Endothelial cell of umbilical vein (primary cell): Measurements from ENCODE around the gene HK3. TPM values are rescaled to one million over a fixed set of nuclear protein-coding genes. Genes with fewer than 3 reads are reported as not detected.

Experiments used
- BruUV-seq: library from RNA; stranded (reverse); fragments of 400-500 nt; replicated peaks from 2 replicates; lab custom pipeline; 2021; lab: Mats Ljungman, UMichigan
- CTCF ChIA-PET: fragments of 300-600, 350-600 bp; sonication (Branson Sonifier 250); formaldehyde crosslinking; loops from one replicate; lab custom pipeline; 2021; ENCODE audit warnings: antibody characterized with exemption, inconsistent platforms; lab: Charles Lee
- POLR2A ChIA-PET: fragments of 300-600, 350-600 bp; sonication (Branson Sonifier 250); formaldehyde crosslinking; loops from one replicate; lab custom pipeline; 2021; ENCODE audit warnings: antibody characterized with exemption, inconsistent platforms; lab: Charles Lee
- DNase-seq: peaks from one replicate; pipeline ENCODE4 v3.0.0-alpha.2; 2011; ENCODE audit warnings: low read depth, low spot score
- FAIRE-seq: peaks from 2 replicates; lab custom pipeline; 2011; peaks lifted over from hg19 to GRCh38; lab: Jason Lieb, UNC
- H2AFZ ChIP-seq: 2 replicates; pipeline ENCODE4 v1.6.0; 2012; ENCODE audit warnings: low read depth, low read length, control low read depth, inconsistent platforms
- H3K27ac ChIP-seq: 2 replicates; pipeline ENCODE4 v1.5.1; 2011; ENCODE audit warnings: low read depth, mild to moderate bottlenecking, control low read depth, low read length, moderate library complexity; ENCODE audit not compliant: insufficient read depth
- H3K27me3 ChIP-seq, 2 experiments: 2 replicates each; pipeline versions ENCODE4 v1.6.0 to v1.6.1; 2011; ENCODE audit warnings: low read length in 2 of 2, mixed read lengths in 1 of 2; ENCODE audit not compliant: control insufficient read depth in 2 of 2, insufficient read depth in 2 of 2
- H3K36me3 ChIP-seq, 2 experiments: 2 replicates in 1 of 2; 3 replicates in 1 of 2; pipeline ENCODE4 v1.5.1; 2011; ENCODE audit warnings: low read length in 2 of 2, mild to moderate bottlenecking in 1 of 2, moderate library complexity in 1 of 2; ENCODE audit not compliant: control insufficient read depth in 2 of 2, insufficient read depth in 2 of 2; ENCODE audit errors: extremely low read depth in 1 of 2
- H3K4me1 ChIP-seq: 3 replicates; pipeline ENCODE4 v1.5.1; 2011; ENCODE audit warnings: mild to moderate bottlenecking, low read length; ENCODE audit not compliant: control insufficient read depth, insufficient read depth; ENCODE audit errors: extremely low read depth
- H3K4me2 ChIP-seq: 2 replicates; pipeline ENCODE4 v1.6.1; 2011; ENCODE audit warnings: low read length, control low read depth, mixed read lengths; ENCODE audit not compliant: insufficient read depth
- H3K4me3 ChIP-seq, 3 experiments: fragments of 200-600 bp in 1 of 3; sonication (generic), shearing (Covaris generic) in 1 of 3; replicated peaks in 1 of 3; 2 replicates each; pipeline ENCODE4 v1.5.1; 2011 to 2016; ENCODE audit warnings: control low read depth in 3 of 3, low read length in 3 of 3, mild to moderate bottlenecking in 2 of 3, inconsistent platforms in 1 of 3, low read depth in 1 of 3, moderate library complexity in 1 of 3; ENCODE audit not compliant: insufficient read depth in 1 of 3
- H3K79me2 ChIP-seq: 2 replicates; pipeline ENCODE4 v1.6.0; 2012; ENCODE audit warnings: low read length, inconsistent platforms; ENCODE audit not compliant: control insufficient read depth, insufficient read depth
- H3K9ac ChIP-seq: replicated peaks from 2 replicates; pipeline ENCODE3; 2011; ENCODE audit warnings: low read length, control low read depth; ENCODE audit not compliant: insufficient read depth; ENCODE audit errors: extremely low read depth
- H3K9me1 ChIP-seq: replicated peaks from 3 replicates; pipeline ENCODE4 v1.6.0; 2011; ENCODE audit warnings: mild to moderate bottlenecking, low read length; ENCODE audit not compliant: control insufficient read depth, insufficient read depth; ENCODE audit errors: extremely low read depth
- H3K9me3 ChIP-seq: replicated peaks from 2 replicates; pipeline ENCODE4 v1.5.1; 2012; ENCODE audit warnings: low read length, inconsistent platforms; ENCODE audit not compliant: control insufficient read depth, insufficient read depth
- H4K20me1 ChIP-seq: replicated peaks from 2 replicates; pipeline ENCODE3; 2011; ENCODE audit warnings: mild to moderate bottlenecking, low read length; ENCODE audit not compliant: control insufficient read depth, insufficient read depth; ENCODE audit errors: extremely low read depth
- EZH2 ChIP-seq: IDR thresholded peaks from 2 replicates; pipeline ENCODE4 v1.6.1; 2012; ENCODE audit warnings: borderline replicate concordance, low read depth, mild to moderate bottlenecking, moderate library complexity, low read length, inconsistent platforms; ENCODE audit not compliant: severe bottlenecking
- FOS ChIP-seq: IDR thresholded peaks from 2 replicates; pipeline ENCODE4 v1.6.1; 2011; ENCODE audit warnings: mild to moderate bottlenecking, low read length, moderate library complexity, borderline replicate concordance; ENCODE audit not compliant: insufficient read depth
- GATA2 ChIP-seq: IDR thresholded peaks from 2 replicates; pipeline ENCODE4 v1.7.0; 2011; ENCODE audit warnings: low read depth, mild to moderate bottlenecking, moderate library complexity, mixed read lengths, low read length; ENCODE audit not compliant: insufficient read length, insufficient read depth
- JUN ChIP-seq: IDR thresholded peaks from 2 replicates; pipeline ENCODE4 v1.6.1; 2011; ENCODE audit warnings: borderline replicate concordance, low read depth; ENCODE audit not compliant: insufficient read length, insufficient read depth
- MAX ChIP-seq: IDR thresholded peaks from 2 replicates; pipeline ENCODE4 v1.6.1; 2011; ENCODE audit not compliant: insufficient read depth, insufficient read length
- MYC ChIP-seq: IDR thresholded peaks from one replicate; pipeline ENCODE4 v1.6.1; 2011; ENCODE audit warnings: mild to moderate bottlenecking, low read depth, low read length
- POLR2A ChIP-seq: IDR thresholded peaks from 2 replicates; pipeline ENCODE4 v1.6.1; 2012; ENCODE audit warnings: low read depth, mild to moderate bottlenecking, control low read depth, low read length
- POLR2AphosphoS5 ChIP-seq: IDR thresholded peaks from 2 replicates; pipeline ENCODE4 v1.6.1; 2012; ENCODE audit warnings: low read depth, mild to moderate bottlenecking, control low read depth, low read length, moderate library complexity; ENCODE audit not compliant: insufficient read depth
- dilution Hi-C: fragments of 300-500 bp; cut with MboI; formaldehyde crosslinking; loops from one replicate; pipeline ENCODE4 v1.15.0; 2019; ENCODE audit warnings: low sequenced_read_pairs; ENCODE audit not compliant: extremely low pct_ligation_motif_present
- intact Hi-C: fragments of 100-400 bp; cut with micrococcal nuclease; formaldehyde crosslinking; loops from one replicate; pipeline ENCODE4 v1.10.0; 2022
- polyA plus RNA-seq, 4 experiments: library from polyadenylated mRNA; depleted of rRNA in 3 of 4; stranded (reverse) in 3 of 4; unstranded in 1 of 4; fragments of >200 nt; gene quantifications; 2 replicates each; pipeline versions ENCODE4 v1.2.1 to v1.2.3, GENCODE V29; 2011 to 2012; ENCODE audit warnings: missing spikeins in 1 of 4
- total RNA-seq: library from RNA; stranded (reverse); gene quantifications from 2 replicates; pipeline ENCODE4 v1.2.3, GENCODE V29; 2021
- TF ChIP-seq, protein P1 (sequence below), 2 donors: IDR thresholded peaks; 1 replicate in 1 of 2; 2 replicates in 1 of 2; pipeline ENCODE4 v1.5.1; 2011; ENCODE audit warnings: low read length in 2 of 2, mild to moderate bottlenecking in 2 of 2, moderate library complexity in 2 of 2, control low read depth in 1 of 2, inconsistent platforms in 1 of 2, low read depth in 1 of 2; ENCODE audit not compliant: insufficient read depth in 1 of 2; ENCODE audit errors: extremely low read depth in 1 of 2

The HK3 gene
- total and polyA plus RNA-seq, 2 donors (not counting 3 experiments of a cell fraction or from before 2014, with no cell fraction given) = not detected

GRCh38 chr5:176889321-176890280 is 9.5 kb downstream of the HK3 start:
- Histone ChIP-seq H3K27ac (no peak overlapping the region), H3K4me1 (no peaks in the 10 kb centered on the region), H4K20me1 (no peaks in the 10 kb centered on the region), H3K9ac (no peak overlapping the region), H3K9me3 (no peaks in the 10 kb centered on the region), H3K9me1 (no peaks in the 10 kb centered on the region), H2AFZ (no peak overlapping the region), H3K4me3 (no peak overlapping the region), H3K4me2 (no peak overlapping the region), H3K36me3 (no peaks in the 10 kb centered on the region), H3K79me2 (no peaks in the 10 kb centered on the region), H3K27me3 (peaks cover 2 to 5% of the 10 kb centered on the region in 2 experiments)
- POLR2A ChIA-PET = no interaction called here
- BruUV-seq = no TSS peak
- intact Hi-C loops (loop anchor here (10.0 kb wide), 1 partner anchor 225 kb away; no protein-coding TSS in a partner anchor), dilution Hi-C loops (no loop called here)
- TF ChIP-seq, protein P1, sequence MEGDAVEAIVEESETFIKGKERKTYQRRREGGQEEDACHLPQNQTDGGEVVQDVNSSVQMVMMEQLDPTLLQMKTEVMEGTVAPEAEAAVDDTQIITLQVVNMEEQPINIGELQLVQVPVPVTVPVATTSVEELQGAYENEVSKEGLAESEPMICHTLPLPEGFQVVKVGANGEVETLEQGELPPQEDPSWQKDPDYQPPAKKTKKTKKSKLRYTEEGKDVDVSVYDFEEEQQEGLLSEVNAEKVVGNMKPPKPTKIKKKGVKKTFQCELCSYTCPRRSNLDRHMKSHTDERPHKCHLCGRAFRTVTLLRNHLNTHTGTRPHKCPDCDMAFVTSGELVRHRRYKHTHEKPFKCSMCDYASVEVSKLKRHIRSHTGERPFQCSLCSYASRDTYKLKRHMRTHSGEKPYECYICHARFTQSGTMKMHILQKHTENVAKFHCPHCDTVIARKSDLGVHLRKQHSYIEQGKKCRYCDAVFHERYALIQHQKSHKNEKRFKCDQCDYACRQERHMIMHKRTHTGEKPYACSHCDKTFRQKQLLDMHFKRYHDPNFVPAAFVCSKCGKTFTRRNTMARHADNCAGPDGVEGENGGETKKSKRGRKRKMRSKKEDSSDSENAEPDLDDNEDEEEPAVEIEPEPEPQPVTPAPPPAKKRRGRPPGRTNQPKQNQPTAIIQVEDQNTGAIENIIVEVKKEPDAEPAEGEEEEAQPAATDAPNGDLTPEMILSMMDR (IDR thresholded peaks at IDR 0.05; ENCODE audit: extremely low read depth in 1 of 2, insufficient read depth in 1 of 2, low read depth in 1 of 2, low read length in 2 of 2) = no peak
- TF ChIP-seq MYC = no peak
- no peak for TF ChIP-seq FOS
- no peak for TF ChIP-seq JUN
- TF ChIP-seq EZH2 = no peak
- no peak for TF ChIP-seq POLR2AphosphoS5
- TF ChIP-seq GATA2 = no peak
- TF ChIP-seq MAX = no peak
- no peak for TF ChIP-seq POLR2A
- DNase-seq (no peak), FAIRE-seq (no peak)
- CTCF ChIA-PET = interaction anchor here (1.3 kb wide), 1 partner anchor 229 kb away, joined by 3 read pairs; no protein-coding TSS in a partner anchor
